OCI-LY1 (cell line): ENCODE data around the gene BMX.

Source experiments
- H2AFZ ChIP-seq: fragments of 200-600 bp; sonication (generic), shearing (Covaris generic); 2 replicates; pipeline ENCODE4 v1.6.0; 2014; ENCODE audit warnings: antibody characterized with exemption, mild to moderate bottlenecking, low read length
- H3F3A ChIP-seq: fragments of 200-600 bp; sonication (generic), shearing (Covaris generic); 2 replicates; pipeline ENCODE4 v1.6.0; 2014; ENCODE audit warnings: mild to moderate bottlenecking, antibody characterized with exemption, low read length, moderate library complexity; ENCODE audit not compliant: insufficient read depth
- H3K27ac ChIP-seq: fragments of 200-600 bp; sonication (generic); 2 replicates; pipeline ENCODE4 v1.5.1; 2014; ENCODE audit warnings: low read length, mixed run types, mild to moderate bottlenecking, low read depth; ENCODE audit not compliant: poor library complexity, severe bottlenecking
- H3K27me3 ChIP-seq: fragments of 200-600 bp; sonication (generic); 2 replicates; pipeline ENCODE4 v1.6.0; 2014; ENCODE audit warnings: antibody characterized with exemption, mild to moderate bottlenecking, low read length, moderate library complexity; ENCODE audit not compliant: insufficient read depth
- H3K36me3 ChIP-seq: fragments of 200-600 bp; sonication (generic); 2 replicates; pipeline ENCODE4 v1.6.1; 2014; ENCODE audit warnings: mild to moderate bottlenecking, antibody characterized with exemption, low read length, moderate library complexity, mixed read lengths; ENCODE audit not compliant: insufficient read depth
- H3K4me1 ChIP-seq: fragments of 200-600 bp; sonication (generic); 2 replicates; pipeline ENCODE4 v1.5.1; 2014; ENCODE audit warnings: mild to moderate bottlenecking, low read length, moderate library complexity; ENCODE audit not compliant: insufficient read depth, severe bottlenecking
- H3K4me2 ChIP-seq: fragments of 200-600 bp; sonication (generic), shearing (Covaris generic); 2 replicates; pipeline ENCODE4 v1.6.1; 2014; ENCODE audit warnings: low read length
- H3K4me3 ChIP-seq: fragments of 200-600 bp; sonication (generic); 2 replicates; pipeline ENCODE4 v1.5.1; 2014; ENCODE audit warnings: low read length, low read depth, mild to moderate bottlenecking, mixed read lengths; ENCODE audit not compliant: poor library complexity, severe bottlenecking
- H3K79me2 ChIP-seq: fragments of 200-600 bp; shearing (Covaris generic); 2 replicates; pipeline ENCODE4 v1.6.1; 2016; ENCODE audit warnings: mixed run types, low read length, mixed read lengths; ENCODE audit not compliant: insufficient read depth
- H3K9ac ChIP-seq: fragments of 200-600 bp; sonication (generic), shearing (Covaris generic); 2 replicates; pipeline ENCODE4 v1.6.1; 2014; ENCODE audit warnings: mild to moderate bottlenecking, low read length, mixed read lengths
- H3K9me2 ChIP-seq: fragments of 200-600 bp; sonication (generic), shearing (Covaris generic); 2 replicates; pipeline ENCODE4 v1.6.1; 2014; ENCODE audit warnings: low read depth, mild to moderate bottlenecking, low read length, mixed read lengths
- H3K9me3 ChIP-seq: fragments of 200-600 bp; shearing (Covaris generic); 2 replicates; pipeline ENCODE4 v1.6.1; 2014; ENCODE audit warnings: low read length, mixed read lengths
- H4K20me1 ChIP-seq: fragments of 200-600 bp; sonication (generic), shearing (Covaris generic); 2 replicates; pipeline ENCODE4 v1.6.0; 2016; ENCODE audit warnings: mild to moderate bottlenecking, low read length; ENCODE audit not compliant: insufficient read depth
- CTCF ChIP-seq: fragments of 200-600 bp; sonication (generic), shearing (Covaris generic); IDR thresholded peaks from 2 replicates; pipeline ENCODE4 v1.5.1; 2017; ENCODE audit warnings: mild to moderate bottlenecking, antibody characterized with exemption, low read length, moderate library complexity, mixed read lengths
- EZH2 ChIP-seq: fragments of 200-600 bp; sonication (generic), shearing (Covaris generic); IDR thresholded peaks from 2 replicates; pipeline ENCODE4 v1.8.0; 2017; ENCODE audit warnings: borderline replicate concordance, mixed run types, mild to moderate bottlenecking, antibody characterized with exemption, low read length, moderate library complexity, mixed read lengths

Gene BMX

DNA sequence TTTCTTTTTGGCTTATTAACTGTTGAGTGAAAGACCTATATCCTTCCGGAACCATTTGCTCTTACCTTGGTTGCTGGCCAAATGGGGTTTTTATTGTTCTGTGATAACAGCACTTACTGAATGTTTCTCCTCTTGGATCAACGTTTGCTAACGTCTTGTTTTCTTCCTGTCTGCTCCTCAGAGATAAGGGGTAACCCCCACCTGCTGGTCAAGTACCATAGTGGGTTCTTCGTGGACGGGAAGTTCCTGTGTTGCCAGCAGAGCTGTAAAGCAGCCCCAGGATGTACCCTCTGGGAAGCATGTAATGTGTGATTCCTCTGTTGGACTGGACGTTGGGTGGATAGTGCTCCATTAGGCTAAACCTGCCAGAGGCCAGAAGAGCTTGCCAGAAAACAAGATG lies 15.3 kb downstream of the BMX start:
- no peak for TF ChIP-seq CTCF
- TF ChIP-seq EZH2, result no peak
- no peak overlapping the region for H3K27ac ChIP-seq
- no peaks in the 10 kb centered on the region for H3K79me2 ChIP-seq
- no peak overlapping the region for H3K4me2 ChIP-seq
- no peaks in the 10 kb centered on the region for H3K36me3 ChIP-seq
- H3F3A ChIP-seq, result no peaks in the 10 kb centered on the region
- H3K4me3 ChIP-seq, result no peak overlapping the region
- no peak overlapping the region for H3K9ac ChIP-seq
- no peaks in the 10 kb centered on the region for H4K20me1 ChIP-seq
- H3K9me2 ChIP-seq, result no peaks in the 10 kb centered on the region
- no peaks in the 10 kb centered on the region for H3K27me3 ChIP-seq
- H2AFZ ChIP-seq, result no peak overlapping the region
- no peaks in the 10 kb centered on the region for H3K4me1 ChIP-seq
- H3K9me3 ChIP-seq, result no peaks in the 10 kb centered on the region

- TF ChIP-seq CTCF (no peak), EZH2 (no peak)
- Histone ChIP-seq H4K20me1 (no peaks in the 10 kb centered on the region), H3K4me1 (no peaks in the 10 kb centered on the region), H2AFZ (no peak overlapping the region), H3K9me2 (no peaks in the 10 kb centered on the region), H3K27me3 (no peaks in the 10 kb centered on the region), H3K4me3 (no peak overlapping the region), H3K36me3 (no peaks in the 10 kb centered on the region), H3K27ac (no peak overlapping the region), H3F3A (no peaks in the 10 kb centered on the region), H3K9me3 (no peaks in the 10 kb centered on the region), H3K4me2 (no peak overlapping the region), H3K9ac (no peak overlapping the region), H3K79me2 (no peaks in the 10 kb centered on the region)
Measured at GRCh38 chrX:15522464-15522863, 21.9 kb downstream of the BMX start.

- H3K9ac ChIP-seq, result no peak overlapping the region
- no peak overlapping the region for H3K27ac ChIP-seq
- no peaks in the 10 kb centered on the region for H4K20me1 ChIP-seq
- H3K9me2 ChIP-seq, result no peaks in the 10 kb centered on the region
- no peaks in the 10 kb centered on the region for H3K79me2 ChIP-seq
- no peak overlapping the region for H3K4me2 ChIP-seq
- H3K4me3 ChIP-seq, result no peak overlapping the region
- no peaks in the 10 kb centered on the region for H3K27me3 ChIP-seq
- H3K9me3 ChIP-seq, result no peaks in the 10 kb centered on the region
- H2AFZ ChIP-seq, result no peak overlapping the region
- H3K4me1 ChIP-seq, result no peaks in the 10 kb centered on the region
- H3F3A ChIP-seq, result no peaks in the 10 kb centered on the region
- TF ChIP-seq CTCF, result no peak
- TF ChIP-seq EZH2, result no peak
- no peaks in the 10 kb centered on the region for H3K36me3 ChIP-seq
Measured at GRCh38 chrX:15523088-15523487, 22.5 kb downstream of the BMX start.
